Choroid plexus epithelial cell (primary cell): ENCODE measurements around the gene CACNG8.

Source experiments
- DNase-seq: peaks from one replicate; pipeline ENCODE4 v3.0.0-alpha.2; 2010; ENCODE audit warnings: low read depth
- H3K4me3 ChIP-seq: 2 replicates; pipeline ENCODE4 v1.5.1; 2011; ENCODE audit warnings: low read depth, mild to moderate bottlenecking, control low read depth, low read length, moderate library complexity
- TF ChIP-seq, protein P1 (sequence below): conservative IDR thresholded peaks from 2 replicates; pipeline ENCODE4 v1.5.1; 2011; ENCODE audit warnings: low read depth, mild to moderate bottlenecking, control low read depth, inconsistent platforms, low read length, moderate library complexity

Gene CACNG8

DNA sequence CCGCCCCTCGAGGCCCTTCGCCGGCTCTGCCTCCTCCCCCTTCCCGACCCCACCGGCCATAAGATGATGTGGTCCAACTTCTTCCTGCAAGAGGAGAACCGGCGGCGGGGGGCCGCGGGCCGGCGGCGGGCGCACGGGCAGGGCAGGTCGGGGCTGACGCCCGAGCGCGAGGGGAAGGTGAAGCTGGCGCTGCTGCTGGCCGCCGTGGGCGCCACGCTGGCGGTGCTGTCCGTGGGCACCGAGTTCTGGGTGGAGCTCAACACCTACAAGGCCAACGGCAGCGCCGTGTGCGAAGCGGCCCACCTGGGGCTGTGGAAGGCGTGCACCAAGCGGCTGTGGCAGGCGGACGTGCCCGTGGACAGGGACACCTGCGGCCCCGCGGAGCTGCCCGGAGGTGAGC is 30.1 kb downstream of the CACNG8 start:
- DNase-seq, result no peak
- no peak overlapping the region for H3K4me3 ChIP-seq
- TF ChIP-seq, protein P1, sequence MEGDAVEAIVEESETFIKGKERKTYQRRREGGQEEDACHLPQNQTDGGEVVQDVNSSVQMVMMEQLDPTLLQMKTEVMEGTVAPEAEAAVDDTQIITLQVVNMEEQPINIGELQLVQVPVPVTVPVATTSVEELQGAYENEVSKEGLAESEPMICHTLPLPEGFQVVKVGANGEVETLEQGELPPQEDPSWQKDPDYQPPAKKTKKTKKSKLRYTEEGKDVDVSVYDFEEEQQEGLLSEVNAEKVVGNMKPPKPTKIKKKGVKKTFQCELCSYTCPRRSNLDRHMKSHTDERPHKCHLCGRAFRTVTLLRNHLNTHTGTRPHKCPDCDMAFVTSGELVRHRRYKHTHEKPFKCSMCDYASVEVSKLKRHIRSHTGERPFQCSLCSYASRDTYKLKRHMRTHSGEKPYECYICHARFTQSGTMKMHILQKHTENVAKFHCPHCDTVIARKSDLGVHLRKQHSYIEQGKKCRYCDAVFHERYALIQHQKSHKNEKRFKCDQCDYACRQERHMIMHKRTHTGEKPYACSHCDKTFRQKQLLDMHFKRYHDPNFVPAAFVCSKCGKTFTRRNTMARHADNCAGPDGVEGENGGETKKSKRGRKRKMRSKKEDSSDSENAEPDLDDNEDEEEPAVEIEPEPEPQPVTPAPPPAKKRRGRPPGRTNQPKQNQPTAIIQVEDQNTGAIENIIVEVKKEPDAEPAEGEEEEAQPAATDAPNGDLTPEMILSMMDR, result no peak

DNA sequence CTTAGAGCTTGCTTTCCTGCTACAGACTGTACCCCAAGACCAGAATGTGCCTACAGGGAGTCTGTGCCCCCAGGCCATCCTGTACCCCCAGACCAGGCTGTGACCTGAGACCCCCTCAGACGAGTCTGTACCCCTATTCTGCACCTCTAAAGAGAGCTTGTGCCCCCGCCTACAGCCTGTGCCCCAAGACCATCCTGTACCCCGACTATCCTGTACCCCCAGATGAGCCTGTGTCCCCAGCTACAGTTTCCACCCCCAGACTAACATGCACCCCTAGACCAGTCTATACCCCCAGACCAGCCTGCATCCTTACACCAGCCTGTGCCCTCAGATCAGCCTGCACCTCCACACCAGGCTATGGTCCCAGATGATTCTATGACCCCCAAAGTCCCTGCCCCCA is 30.7 kb downstream of the CACNG8 start:
- TF ChIP-seq, protein P1, result no peak
- no peak overlapping the region for H3K4me3 ChIP-seq
- DNase-seq, result no peak

DNA sequence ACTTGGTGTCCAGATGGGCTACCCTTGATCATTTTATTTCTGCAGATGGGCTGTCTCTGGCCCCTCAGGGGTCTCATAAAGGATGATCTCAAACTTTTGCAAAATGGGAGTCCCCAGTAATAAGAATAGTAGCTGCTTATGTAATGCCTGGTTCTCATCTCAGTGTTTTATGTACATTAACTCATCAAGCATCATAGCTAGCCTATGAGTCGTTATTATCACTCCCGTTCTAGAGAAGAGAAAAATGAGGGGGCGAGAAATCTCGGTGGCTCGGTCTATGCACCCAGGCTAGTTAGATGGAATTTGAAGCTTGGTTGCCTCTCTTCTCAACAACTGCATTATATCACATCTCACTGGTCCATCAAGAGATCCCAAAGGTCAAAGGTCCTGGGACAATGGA is 32.1 kb downstream of the CACNG8 start:
- H3K4me3 ChIP-seq, result no peak overlapping the region
- TF ChIP-seq, protein P1, result no peak
- DNase-seq, result no peak

DNA sequence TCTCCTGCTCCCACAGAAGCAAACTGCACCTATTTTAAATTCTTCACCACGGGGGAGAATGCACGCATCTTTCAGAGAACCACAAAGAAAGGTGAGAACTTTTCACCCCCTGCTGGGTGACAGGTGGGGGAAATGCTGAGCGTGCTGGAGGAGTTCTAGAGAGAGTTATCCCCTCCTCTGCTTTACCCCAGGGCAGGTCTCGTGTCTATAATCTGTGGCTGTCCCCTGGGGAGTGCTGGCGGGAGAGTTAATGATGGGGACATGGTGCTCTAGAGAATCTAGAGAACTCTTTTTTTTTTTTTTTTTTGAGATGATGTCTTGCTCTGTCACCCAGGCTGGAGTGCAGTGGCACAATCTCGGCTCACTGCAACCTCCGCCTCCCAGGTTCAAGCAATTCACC is 35.5 kb downstream of the CACNG8 start:
- TF ChIP-seq, protein P1, result no peak

DNA sequence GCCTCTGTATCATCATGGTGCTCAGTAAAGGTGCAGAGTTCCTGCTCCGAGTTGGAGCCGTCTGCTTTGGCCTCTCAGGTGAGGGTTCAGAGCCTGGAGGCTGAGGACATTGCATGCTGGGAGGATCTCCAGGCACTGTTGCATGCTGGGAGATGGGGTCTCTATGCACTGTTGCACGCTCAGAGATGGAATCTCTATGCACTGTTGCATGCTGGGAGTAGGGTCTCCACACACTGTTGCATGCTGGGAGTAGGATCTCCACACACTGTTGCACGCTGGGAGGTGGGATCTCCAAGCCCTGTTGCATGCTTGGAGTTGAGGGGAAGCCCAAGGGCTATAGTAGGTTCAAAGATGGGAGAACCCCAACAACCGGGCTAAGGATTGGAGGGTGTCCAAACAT is 37.0 kb downstream of the CACNG8 start:
- TF ChIP-seq, protein P1, result no peak
- no peak for DNase-seq
- no peak overlapping the region for H3K4me3 ChIP-seq

More for the DNA sequence above, 35.5 kb downstream of the CACNG8 start:
- no peak overlapping the region for H3K4me3 ChIP-seq
- no peak for DNase-seq

DNA sequence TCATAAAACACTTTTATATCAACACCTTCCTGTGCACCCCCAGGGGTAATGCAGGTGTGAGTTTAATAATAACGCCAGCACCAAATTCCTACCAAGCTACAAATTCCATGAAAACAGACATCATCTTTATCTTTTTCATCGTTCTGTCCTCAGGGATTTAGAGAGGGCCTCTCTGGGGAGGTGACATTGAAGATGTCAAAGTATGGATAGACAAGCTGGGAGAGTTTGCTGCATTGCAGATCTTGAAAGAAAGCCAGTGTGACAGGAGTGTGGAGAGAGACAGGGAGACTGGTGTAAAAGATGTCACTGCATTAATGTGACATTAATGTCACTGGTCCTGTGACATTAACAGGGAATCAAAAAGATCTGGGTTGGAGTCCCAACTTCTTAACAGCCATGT is 38.8 kb downstream of the CACNG8 start:
- TF ChIP-seq, protein P1, result no peak
- no peak for DNase-seq

GRCh38 chr19:54002495-54003315 is 40.0 kb downstream of the CACNG8 start:
- peak; percentile 47 for DNase-seq
- H3K4me3 ChIP-seq, result no peak overlapping the region
- TF ChIP-seq, protein P1, result no peak

More for the DNA sequence above, 38.8 kb downstream of the CACNG8 start:
- H3K4me3 ChIP-seq, result no peak overlapping the region
